ENCODE data around the gene ZNF609. TPM values are rescaled to one million over a fixed set of nuclear protein-coding genes. Genes with fewer than 3 reads are reported as not detected.

ZNF609 gene
- total and polyA plus RNA-seq, 2 of the 13 experiments (the other 11 are each of a cell fraction or from before 2014, with no cell fraction given), result 8.9 to 9.9 TPM

DNA sequence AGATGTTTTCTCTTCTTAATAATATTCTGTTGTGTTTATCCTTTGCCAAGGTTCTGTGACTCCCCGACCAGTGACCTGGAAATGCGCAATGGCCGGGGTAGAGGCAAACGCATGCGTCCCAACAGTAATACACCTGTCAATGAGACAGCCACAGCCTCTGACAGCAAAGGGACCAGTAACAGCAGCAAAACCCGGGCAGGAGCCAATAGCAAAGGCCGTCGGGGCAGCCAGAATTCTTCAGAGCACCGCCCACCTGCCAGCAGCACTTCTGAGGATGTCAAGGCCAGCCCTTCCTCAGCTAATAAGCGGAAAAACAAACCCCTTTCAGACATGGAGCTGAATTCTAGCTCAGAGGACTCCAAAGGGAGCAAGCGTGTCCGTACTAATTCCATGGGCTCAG lies 213.5 kb downstream of the ZNF609 start (continued):
- TF ChIP-seq, protein P1, sequence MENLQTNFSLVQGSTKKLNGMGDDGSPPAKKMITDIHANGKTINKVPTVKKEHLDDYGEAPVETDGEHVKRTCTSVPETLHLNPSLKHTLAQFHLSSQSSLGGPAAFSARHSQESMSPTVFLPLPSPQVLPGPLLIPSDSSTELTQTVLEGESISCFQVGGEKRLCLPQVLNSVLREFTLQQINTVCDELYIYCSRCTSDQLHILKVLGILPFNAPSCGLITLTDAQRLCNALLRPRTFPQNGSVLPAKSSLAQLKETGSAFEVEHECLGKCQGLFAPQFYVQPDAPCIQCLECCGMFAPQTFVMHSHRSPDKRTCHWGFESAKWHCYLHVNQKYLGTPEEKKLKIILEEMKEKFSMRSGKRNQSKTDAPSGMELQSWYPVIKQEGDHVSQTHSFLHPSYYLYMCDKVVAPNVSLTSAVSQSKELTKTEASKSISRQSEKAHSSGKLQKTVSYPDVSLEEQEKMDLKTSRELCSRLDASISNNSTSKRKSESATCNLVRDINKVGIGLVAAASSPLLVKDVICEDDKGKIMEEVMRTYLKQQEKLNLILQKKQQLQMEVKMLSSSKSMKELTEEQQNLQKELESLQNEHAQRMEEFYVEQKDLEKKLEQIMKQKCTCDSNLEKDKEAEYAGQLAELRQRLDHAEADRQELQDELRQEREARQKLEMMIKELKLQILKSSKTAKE (CRISPR knock-in tag; IDR thresholded peaks at IDR 0.05; ENCODE audit: borderline replicate concordance), result no peak
- TF ChIP-seq YEATS2 (CRISPR knock-in tag; IDR thresholded peaks at IDR 0.05; ENCODE audit: borderline replicate concordance) (no peak), MAFK (conservative IDR thresholded peaks at IDR 0.05 in 1 of 2, IDR thresholded peaks at IDR 0.05 in 1 of 2; ENCODE audit: low read length in 2 of 2) (no peak), ZNF850 (CRISPR knock-in tag; conservative IDR thresholded peaks at IDR 0.05) (no peak), MIER2 (CRISPR knock-in tag; IDR thresholded peaks at IDR 0.05) (no peak), IKZF1 (IDR thresholded peaks at IDR 0.05) (no peak), MIER3 (CRISPR knock-in tag; IDR thresholded peaks at IDR 0.05; ENCODE audit: borderline replicate concordance) (no peak), RFXANK (CRISPR knock-in tag; IDR thresholded peaks at IDR 0.05) (no peak), HOXD1 (CRISPR knock-in tag; IDR thresholded peaks at IDR 0.05) (no peak), DNMT1 (CRISPR knock-in tag; IDR thresholded peaks at IDR 0.05) (no peak)
- TF ChIP-seq, protein P2, sequence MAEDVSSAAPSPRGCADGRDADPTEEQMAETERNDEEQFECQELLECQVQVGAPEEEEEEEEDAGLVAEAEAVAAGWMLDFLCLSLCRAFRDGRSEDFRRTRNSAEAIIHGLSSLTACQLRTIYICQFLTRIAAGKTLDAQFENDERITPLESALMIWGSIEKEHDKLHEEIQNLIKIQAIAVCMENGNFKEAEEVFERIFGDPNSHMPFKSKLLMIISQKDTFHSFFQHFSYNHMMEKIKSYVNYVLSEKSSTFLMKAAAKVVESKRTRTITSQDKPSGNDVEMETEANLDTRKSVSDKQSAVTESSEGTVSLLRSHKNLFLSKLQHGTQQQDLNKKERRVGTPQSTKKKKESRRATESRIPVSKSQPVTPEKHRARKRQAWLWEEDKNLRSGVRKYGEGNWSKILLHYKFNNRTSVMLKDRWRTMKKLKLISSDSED (CRISPR knock-in tag; IDR thresholded peaks at IDR 0.05), result no peak
- TF ChIP-seq, protein P3, sequence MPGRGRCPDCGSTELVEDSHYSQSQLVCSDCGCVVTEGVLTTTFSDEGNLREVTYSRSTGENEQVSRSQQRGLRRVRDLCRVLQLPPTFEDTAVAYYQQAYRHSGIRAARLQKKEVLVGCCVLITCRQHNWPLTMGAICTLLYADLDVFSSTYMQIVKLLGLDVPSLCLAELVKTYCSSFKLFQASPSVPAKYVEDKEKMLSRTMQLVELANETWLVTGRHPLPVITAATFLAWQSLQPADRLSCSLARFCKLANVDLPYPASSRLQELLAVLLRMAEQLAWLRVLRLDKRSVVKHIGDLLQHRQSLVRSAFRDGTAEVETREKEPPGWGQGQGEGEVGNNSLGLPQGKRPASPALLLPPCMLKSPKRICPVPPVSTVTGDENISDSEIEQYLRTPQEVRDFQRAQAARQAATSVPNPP (CRISPR knock-in tag; IDR thresholded peaks at IDR 0.05), result no peak
